ENCODE data around the gene NOL6.

Gene NOL6

DNA sequence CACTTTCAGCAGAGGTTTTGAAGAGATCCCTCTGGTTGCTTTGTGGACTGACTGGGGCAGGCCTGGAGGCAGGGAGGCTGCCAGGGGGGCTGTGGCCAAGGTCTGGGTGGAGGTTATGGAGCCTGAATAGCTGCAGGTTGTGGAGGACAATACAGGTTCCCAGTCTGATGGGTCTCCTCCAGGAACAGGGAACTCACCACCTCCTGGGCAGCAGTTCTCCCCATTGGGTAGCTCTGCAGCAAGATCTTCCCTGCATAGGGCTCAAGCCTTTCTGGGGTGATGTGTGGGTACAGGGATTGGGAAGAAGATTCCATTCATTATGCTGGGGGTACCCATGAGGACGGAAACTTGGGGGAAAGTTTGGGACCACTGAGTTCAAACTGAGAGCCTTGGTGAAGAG is 33.1 kb downstream of the NOL6 start:
- no peak overlapping the region for H3K4me3 ChIP-seq (ENCODE audit: control insufficient read depth, low read depth, low read length)
- TF ChIP-seq, protein P1, sequence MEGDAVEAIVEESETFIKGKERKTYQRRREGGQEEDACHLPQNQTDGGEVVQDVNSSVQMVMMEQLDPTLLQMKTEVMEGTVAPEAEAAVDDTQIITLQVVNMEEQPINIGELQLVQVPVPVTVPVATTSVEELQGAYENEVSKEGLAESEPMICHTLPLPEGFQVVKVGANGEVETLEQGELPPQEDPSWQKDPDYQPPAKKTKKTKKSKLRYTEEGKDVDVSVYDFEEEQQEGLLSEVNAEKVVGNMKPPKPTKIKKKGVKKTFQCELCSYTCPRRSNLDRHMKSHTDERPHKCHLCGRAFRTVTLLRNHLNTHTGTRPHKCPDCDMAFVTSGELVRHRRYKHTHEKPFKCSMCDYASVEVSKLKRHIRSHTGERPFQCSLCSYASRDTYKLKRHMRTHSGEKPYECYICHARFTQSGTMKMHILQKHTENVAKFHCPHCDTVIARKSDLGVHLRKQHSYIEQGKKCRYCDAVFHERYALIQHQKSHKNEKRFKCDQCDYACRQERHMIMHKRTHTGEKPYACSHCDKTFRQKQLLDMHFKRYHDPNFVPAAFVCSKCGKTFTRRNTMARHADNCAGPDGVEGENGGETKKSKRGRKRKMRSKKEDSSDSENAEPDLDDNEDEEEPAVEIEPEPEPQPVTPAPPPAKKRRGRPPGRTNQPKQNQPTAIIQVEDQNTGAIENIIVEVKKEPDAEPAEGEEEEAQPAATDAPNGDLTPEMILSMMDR (conservative IDR thresholded peaks at IDR 0.05; ENCODE audit: control insufficient read depth, insufficient read depth, low read depth, low read length): no peak
- DNase-seq (ENCODE audit: low read depth): no peak

DNA sequence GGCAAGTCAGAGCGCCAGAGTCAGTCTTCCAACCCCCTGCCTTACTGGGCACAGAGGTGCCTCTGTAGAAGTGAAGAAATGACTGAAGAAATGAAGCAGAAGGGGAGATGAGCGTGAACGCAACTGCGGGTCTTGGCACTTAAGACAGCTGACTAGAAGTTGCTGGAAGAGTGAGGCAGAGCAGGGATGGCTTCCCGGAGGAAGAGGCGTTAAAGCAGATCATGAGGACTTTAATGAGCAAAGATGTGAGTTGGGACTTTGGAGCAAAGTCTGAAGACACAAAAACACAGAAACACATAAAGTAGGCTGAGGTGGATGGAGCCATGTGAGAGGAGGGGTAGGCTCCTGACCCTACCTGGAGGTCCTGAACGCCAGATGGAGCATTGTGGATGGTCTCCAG is 33.5 kb downstream of the NOL6 start:
- no peak overlapping the region for H3K4me3 ChIP-seq (ENCODE audit: control insufficient read depth, low read depth, low read length)
- DNase-seq (ENCODE audit: low read depth): no peak
- TF ChIP-seq, protein P1 (conservative IDR thresholded peaks at IDR 0.05; ENCODE audit: control insufficient read depth, insufficient read depth, low read depth, low read length): no peak

DNA sequence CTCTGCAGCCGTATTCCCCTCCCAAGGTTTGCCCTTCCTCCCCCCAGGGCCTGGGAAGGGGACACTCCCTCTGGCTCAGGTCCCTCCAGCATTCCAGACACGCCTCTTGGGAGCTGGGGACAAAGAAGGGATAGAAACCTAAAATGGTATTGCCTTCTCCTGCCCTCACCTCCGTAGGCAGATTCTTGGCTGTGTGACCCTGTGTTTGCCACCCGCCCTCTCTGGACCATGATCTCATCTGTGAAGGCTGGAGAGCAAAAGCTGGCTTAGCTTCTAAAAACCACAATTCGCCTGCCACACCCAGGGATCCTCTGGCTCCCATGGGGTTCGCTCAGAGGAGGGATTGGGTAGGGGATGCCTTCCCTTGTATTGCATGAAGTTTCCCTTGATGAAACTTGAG is 34.0 kb downstream of the NOL6 start:
- no peak for DNase-seq (ENCODE audit: low read depth)
- TF ChIP-seq, protein P1 (conservative IDR thresholded peaks at IDR 0.05; ENCODE audit: control insufficient read depth, insufficient read depth, low read depth, low read length): no peak
- no peak overlapping the region for H3K4me3 ChIP-seq (ENCODE audit: control insufficient read depth, low read depth, low read length)

DNA sequence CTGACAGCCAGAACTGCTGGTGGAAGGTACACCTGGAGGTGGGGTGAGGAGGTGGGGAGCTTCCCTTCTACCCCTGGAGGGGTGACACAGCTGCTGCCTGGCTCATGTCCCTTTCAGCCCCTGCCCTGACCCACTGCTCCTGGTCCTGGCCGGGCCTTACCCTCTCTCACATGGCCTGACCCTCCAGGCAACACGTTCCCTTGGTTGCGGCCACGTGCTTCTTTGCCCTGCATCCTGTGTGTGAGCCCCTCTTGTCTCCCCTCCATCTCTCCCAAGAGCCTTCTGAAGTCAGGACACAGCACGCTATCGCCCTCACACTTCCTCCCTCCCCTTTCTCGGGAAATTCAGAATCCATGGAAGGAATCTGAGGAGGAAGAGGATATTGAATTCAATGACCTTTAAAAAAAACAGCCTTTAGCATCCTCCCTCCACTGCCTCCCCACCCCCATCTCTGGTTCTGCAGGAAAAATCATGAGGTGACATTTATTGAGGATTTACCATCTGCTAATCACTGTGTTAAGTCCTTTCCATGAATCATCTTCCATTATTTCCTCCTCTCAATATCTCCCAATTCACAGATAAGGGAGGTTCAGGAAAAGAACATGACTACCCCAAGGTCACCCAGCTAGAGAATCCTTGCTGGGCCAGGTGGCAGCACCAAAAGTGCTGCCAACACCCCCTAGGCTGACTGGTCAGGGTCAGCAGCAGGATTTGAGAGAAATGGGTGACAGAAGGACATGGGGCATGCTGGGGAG is 34.6 kb downstream of the NOL6 start:
- H3K4me3 ChIP-seq (ENCODE audit: control insufficient read depth, low read depth, low read length): no peak overlapping the region
- DNase-seq (ENCODE audit: low read depth): no peak
- TF ChIP-seq, protein P1 (conservative IDR thresholded peaks at IDR 0.05; ENCODE audit: control insufficient read depth, insufficient read depth, low read depth, low read length): no peak

DNA sequence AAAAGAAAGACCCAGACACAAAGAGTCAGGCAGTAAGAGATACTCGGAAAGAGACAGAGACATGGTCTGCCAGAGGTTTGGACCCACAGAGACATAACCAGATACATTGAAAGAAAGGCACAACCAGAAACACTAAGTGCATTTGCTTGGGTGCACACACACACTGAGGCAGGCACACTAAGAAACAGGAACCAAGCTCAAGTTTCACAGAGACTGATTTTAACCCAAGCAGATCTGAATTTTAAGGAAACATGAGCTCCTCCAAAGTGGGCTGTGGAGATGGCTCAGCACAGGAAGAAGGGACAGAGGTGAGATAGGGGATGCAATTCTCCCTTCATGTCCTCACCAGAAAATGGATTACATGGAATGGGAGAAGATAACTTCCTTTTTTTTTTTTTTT is 35.8 kb downstream of the NOL6 start:
- no peak overlapping the region for H3K4me3 ChIP-seq (ENCODE audit: control insufficient read depth, low read depth, low read length)
- TF ChIP-seq, protein P1 (conservative IDR thresholded peaks at IDR 0.05; ENCODE audit: control insufficient read depth, insufficient read depth, low read depth, low read length): no peak
- DNase-seq (ENCODE audit: low read depth): no peak

DNA sequence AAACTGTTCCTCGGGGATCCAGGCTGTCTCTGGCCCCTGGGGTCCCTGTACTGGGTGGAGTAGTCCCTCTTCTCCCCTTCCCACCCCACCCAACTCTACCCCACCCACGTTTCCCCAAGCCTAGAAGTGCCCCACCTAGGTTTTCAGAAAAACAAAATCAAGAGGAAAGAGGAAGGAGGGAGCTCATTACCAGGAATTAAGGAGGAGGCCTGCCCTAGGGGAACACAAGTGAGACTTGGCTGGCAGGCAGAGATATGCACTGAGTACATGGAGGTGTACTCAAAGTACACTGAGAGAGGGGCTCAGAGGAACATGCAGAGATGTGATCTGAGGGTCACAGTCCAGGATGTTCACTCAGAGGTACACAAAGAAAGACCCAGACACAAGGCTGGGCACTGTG is 36.5 kb downstream of the NOL6 start:
- H3K4me3 ChIP-seq (ENCODE audit: control insufficient read depth, low read depth, low read length): no peak overlapping the region
- TF ChIP-seq, protein P1 (conservative IDR thresholded peaks at IDR 0.05; ENCODE audit: control insufficient read depth, insufficient read depth, low read depth, low read length): no peak
- no peak for DNase-seq (ENCODE audit: low read depth)
